DOHH2 (cell line): ENCODE results near the gene NELFA.

Experiments used
- H3F3A ChIP-seq: fragments of 200-600 bp; sonication (generic), shearing (Covaris generic); 2 replicates; pipeline ENCODE4 v1.6.0; 2016; ENCODE audit warnings: antibody characterized with exemption, mild to moderate bottlenecking; ENCODE audit not compliant: control insufficient read depth, insufficient read depth
- H3K27ac ChIP-seq: fragments of 200-600 bp; sonication (generic); 2 replicates; pipeline ENCODE4 v1.5.1; 2014; ENCODE audit warnings: low read depth, mild to moderate bottlenecking, low read length, moderate library complexity
- H3K27me3 ChIP-seq: fragments of 200-600 bp; sonication (generic); 2 replicates; pipeline ENCODE4 v1.6.1; 2014; ENCODE audit warnings: mild to moderate bottlenecking, low read length, mixed read lengths; ENCODE audit not compliant: control insufficient read depth
- H3K36me3 ChIP-seq: fragments of 200-600 bp; sonication (generic); 2 replicates; pipeline ENCODE4 v1.6.1; 2014; ENCODE audit warnings: mild to moderate bottlenecking, low read length, moderate library complexity, mixed read lengths; ENCODE audit not compliant: control insufficient read depth
- H3K4me1 ChIP-seq: fragments of 200-600 bp; sonication (generic); 2 replicates; pipeline ENCODE4 v1.6.1; 2014; ENCODE audit warnings: mild to moderate bottlenecking, low read length, mixed read lengths; ENCODE audit not compliant: control insufficient read depth
- H3K4me2 ChIP-seq: fragments of 200-600 bp; sonication (generic); 2 replicates; pipeline ENCODE4 v1.6.0; 2014; ENCODE audit warnings: mild to moderate bottlenecking, low read length, moderate library complexity
- H3K4me3 ChIP-seq: fragments of 200-600 bp; sonication (generic); 2 replicates; pipeline ENCODE4 v1.5.1; 2014; ENCODE audit warnings: mild to moderate bottlenecking, low read length, mixed read lengths
- H3K79me2 ChIP-seq: fragments of 200-600 bp; sonication (generic); 2 replicates; pipeline ENCODE4 v1.6.1; 2014; ENCODE audit warnings: mild to moderate bottlenecking, low read length, mixed read lengths; ENCODE audit not compliant: control insufficient read depth
- H3K9me2 ChIP-seq: fragments of 200-600 bp; sonication (generic); replicated peaks from 2 replicates; pipeline ENCODE4 v1.6.1; 2014; ENCODE audit warnings: mild to moderate bottlenecking, low read length, mixed read lengths; ENCODE audit not compliant: control insufficient read depth
- H3K9me3 ChIP-seq: fragments of 200-600 bp; sonication (generic); 2 replicates; pipeline ENCODE4 v1.6.1; 2014; ENCODE audit warnings: antibody characterized with exemption, low read length, mixed read lengths; ENCODE audit not compliant: control insufficient read depth, insufficient read depth
- H4K20me1 ChIP-seq: fragments of 200-600 bp; sonication (generic); 2 replicates; pipeline ENCODE4 v1.6.0; 2014; ENCODE audit warnings: low read depth, mild to moderate bottlenecking, antibody characterized with exemption, low read length, moderate library complexity; ENCODE audit not compliant: control insufficient read depth, insufficient read depth
- CTCF ChIP-seq: fragments of 200-600 bp; sonication (generic); IDR thresholded peaks from one replicate; pipeline ENCODE4 v1.5.1; 2014; ENCODE audit warnings: antibody characterized with exemption, mild to moderate bottlenecking, low read depth, low read length; ENCODE audit not compliant: poor library complexity, severe bottlenecking
- EZH2phosphoT487 ChIP-seq: fragments of 200-600 bp; sonication (generic); IDR thresholded peaks from 2 replicates; pipeline ENCODE4 v1.6.1; 2017; ENCODE audit warnings: borderline replicate concordance, mild to moderate bottlenecking, antibody characterized with exemption, low read length, moderate library complexity, mixed read lengths

NELFA gene

GRCh38 chr4:1987721-1988326 lies 20.9 kb downstream of the NELFA start:
- Histone ChIP-seq H3K27me3 (no peaks in the 10 kb centered on the region), H3K4me3 (no peak overlapping the region), H3K79me2 (peaks cover 19% of the 10 kb centered on the region), H3K27ac (no peak overlapping the region), H4K20me1 (no peaks in the 10 kb centered on the region), H3K36me3 (peaks cover 70% of the 10 kb centered on the region), H3K9me2 (no peaks in the 10 kb centered on the region), H3K4me1 (no peaks in the 10 kb centered on the region), H3K4me2 (no peak overlapping the region), H3F3A (peaks cover under 1% of the 10 kb centered on the region; the same call in 1 of the 2 replicates), H3K9me3 (no peaks in the 10 kb centered on the region)
- no peak for TF ChIP-seq EZH2phosphoT487
- TF ChIP-seq CTCF, result no peak

DNA sequence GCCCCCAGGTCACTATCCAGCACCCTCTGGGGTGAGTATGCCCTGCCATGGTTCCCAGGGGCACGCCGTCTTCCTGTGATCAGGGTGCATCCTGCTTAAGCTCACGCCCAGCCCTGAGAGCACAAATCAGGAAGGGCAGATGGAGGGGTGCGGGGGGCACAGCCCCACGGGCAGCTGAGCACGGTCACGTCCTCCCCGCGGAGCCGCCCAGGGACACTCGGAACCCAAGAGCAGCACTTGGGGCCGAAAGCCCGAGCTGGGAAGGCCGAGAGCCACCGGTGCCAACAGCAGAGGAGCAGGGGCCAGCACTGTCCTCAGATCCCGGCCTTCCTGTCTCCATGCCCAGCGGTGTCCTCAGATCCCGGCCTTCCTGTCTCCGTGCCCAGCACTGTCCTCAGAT lies 21.5 kb downstream of the NELFA start:
- Histone ChIP-seq H3K36me3 (peaks cover 76% of the 10 kb centered on the region), H3K4me1 (no peaks in the 10 kb centered on the region)

DNA sequence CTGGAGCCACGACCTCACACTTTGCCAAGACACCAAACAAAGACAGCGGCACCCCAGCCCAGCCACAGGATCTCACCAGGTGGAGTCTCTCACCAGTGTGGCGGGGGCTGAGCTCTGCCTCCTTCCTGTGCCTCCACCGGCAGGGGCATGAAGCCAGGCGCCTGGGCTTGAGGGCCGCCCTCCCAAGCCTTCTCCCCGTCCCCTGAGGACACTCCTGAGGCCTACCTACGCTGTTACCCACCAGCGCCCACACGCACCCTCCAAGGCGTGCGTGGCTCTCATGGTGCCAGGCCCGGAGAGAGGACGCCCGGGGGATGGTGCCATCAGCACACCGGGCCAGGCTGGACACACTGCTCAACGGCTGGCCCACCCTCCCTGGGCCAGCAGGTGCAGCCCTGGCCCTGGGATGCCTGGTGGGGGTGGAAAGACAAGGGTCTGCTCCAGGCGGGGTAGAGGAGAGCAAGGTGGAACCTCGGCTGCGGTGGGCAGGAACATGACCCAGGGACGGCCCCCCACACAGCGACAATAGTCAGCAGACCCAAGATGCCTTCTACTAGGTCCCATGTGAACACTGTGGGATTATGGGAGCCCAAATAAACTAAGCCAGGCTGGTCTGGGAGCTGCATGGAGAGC lies 22.1 kb downstream of the NELFA start:
- TF ChIP-seq EZH2phosphoT487 (no peak), CTCF (no peak)
- peaks cover 7% of the 10 kb centered on the region for H3K79me2 ChIP-seq
- no peaks in the 10 kb centered on the region for H3K9me3 ChIP-seq
- no peaks in the 10 kb centered on the region for H4K20me1 ChIP-seq
- H3K4me3 ChIP-seq, result no peak overlapping the region
- H3K9me2 ChIP-seq, result no peaks in the 10 kb centered on the region
- peaks cover 79% of the 10 kb centered on the region for H3K36me3 ChIP-seq
- no peaks in the 10 kb centered on the region for H3K27me3 ChIP-seq
- no peaks in the 10 kb centered on the region for H3K4me1 ChIP-seq
- H3F3A ChIP-seq, result peaks cover 11% of the 10 kb centered on the region
- H3K27ac ChIP-seq, result no peak overlapping the region
- H3K4me2 ChIP-seq, result no peak overlapping the region

More for the DNA sequence above, 21.5 kb downstream of the NELFA start:
- TF ChIP-seq EZH2phosphoT487, result no peak
- no peak for TF ChIP-seq CTCF
- Histone ChIP-seq H3K27ac (no peak overlapping the region), H3K27me3 (no peaks in the 10 kb centered on the region), H4K20me1 (no peaks in the 10 kb centered on the region), H3K9me3 (no peaks in the 10 kb centered on the region), H3K79me2 (peaks cover 13% of the 10 kb centered on the region), H3K4me3 (no peak overlapping the region), H3K4me2 (no peak overlapping the region), H3F3A (peaks cover 6% of the 10 kb centered on the region; the same call in 1 of the 2 replicates), H3K9me2 (no peaks in the 10 kb centered on the region)
